ENCODE measurements around the gene FLAD1. TPM values are rescaled to one million over a fixed set of nuclear protein-coding genes. Genes with fewer than 3 reads are reported as not detected.

Gene FLAD1
- total and polyA plus RNA-seq, 9 donors: 16.7 to 21.9 (median 20.3) TPM

DNA sequence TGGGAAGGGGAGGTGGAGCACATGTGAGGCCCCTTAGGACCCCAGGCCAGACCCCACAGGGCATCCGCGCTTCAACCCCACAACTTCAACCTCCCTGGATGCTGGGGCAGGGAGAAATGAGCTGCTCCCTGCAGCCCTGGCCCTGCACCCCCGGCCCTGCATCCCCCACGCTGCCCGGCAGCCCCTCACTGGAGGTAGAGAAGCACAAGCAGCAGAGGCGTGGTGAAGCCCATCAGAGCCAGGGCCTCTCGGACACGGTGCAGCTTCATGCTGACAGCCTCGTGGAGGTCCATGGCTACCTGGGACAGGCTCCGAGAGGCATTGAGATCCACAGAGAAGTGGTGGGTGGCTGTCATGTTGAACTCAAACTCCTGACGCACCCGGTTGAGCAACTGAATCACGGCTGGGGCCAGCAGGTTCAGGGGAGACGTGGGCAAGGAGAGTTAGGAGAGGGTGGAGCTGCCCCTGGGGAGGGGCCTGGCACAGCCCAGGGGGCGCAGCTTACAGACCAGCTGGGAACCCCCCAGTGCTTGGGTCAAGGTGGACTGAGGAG, 47.2 kb downstream of the FLAD1 start:
- H3K27ac ChIP-seq (ENCODE audit: low read length): no peak overlapping the region
- H3K4me3 ChIP-seq (ENCODE audit: low read length): no peak overlapping the region
- peaks cover 2% of the 10 kb centered on the region for H3K27me3 ChIP-seq (ENCODE audit: control insufficient read depth, insufficient read depth, low read length)
- H3K36me3 ChIP-seq (ENCODE audit: control insufficient read depth, insufficient read depth, low read length): no peaks in the 10 kb centered on the region
- H3K9me3 ChIP-seq (replicated peaks; ENCODE audit: control insufficient read depth, low read depth, low read length): no peaks in the 10 kb centered on the region
- DNase-seq: no peak
- no peaks in the 10 kb centered on the region for H3K4me1 ChIP-seq (ENCODE audit: control insufficient read depth, insufficient read depth, low read length)
- WGBS (ENCODE audit: insufficient coverage): 83% methylated on average over 13 of the region's 15 CpGs

DNA sequence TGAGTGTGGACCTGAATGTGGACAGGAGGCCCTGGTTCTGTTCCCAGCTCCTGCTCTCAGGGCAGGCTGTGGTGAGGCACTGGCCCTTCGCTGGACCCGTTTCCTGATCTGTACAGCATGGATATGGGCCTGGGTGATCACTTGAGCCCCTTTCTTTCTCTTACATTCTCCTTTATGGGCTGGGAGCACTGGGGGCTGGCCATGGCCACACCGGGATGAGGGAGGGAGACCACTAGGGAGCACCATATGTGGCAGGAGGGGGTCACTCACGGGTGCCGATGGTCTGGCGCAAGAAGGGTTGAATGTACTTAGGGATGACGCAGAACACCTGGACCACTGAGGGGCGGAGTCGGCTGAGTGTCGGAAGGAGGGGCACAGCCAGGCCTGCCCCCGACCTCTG, 47.8 kb downstream of the FLAD1 start:
- Histone ChIP-seq H3K27me3 (ENCODE audit: control insufficient read depth, insufficient read depth, low read length) (peaks cover 2% of the 10 kb centered on the region), H3K4me1 (ENCODE audit: control insufficient read depth, insufficient read depth, low read length) (no peaks in the 10 kb centered on the region), H3K36me3 (ENCODE audit: control insufficient read depth, insufficient read depth, low read length) (no peaks in the 10 kb centered on the region), H3K4me3 (ENCODE audit: low read length) (no peak overlapping the region), H3K27ac (ENCODE audit: low read length) (no peak overlapping the region), H3K9me3 (replicated peaks; ENCODE audit: control insufficient read depth, low read depth, low read length) (no peaks in the 10 kb centered on the region)
- no peak for DNase-seq
- WGBS (ENCODE audit: insufficient coverage): 73% methylated on average over 10 of the region's 11 CpGs

DNA sequence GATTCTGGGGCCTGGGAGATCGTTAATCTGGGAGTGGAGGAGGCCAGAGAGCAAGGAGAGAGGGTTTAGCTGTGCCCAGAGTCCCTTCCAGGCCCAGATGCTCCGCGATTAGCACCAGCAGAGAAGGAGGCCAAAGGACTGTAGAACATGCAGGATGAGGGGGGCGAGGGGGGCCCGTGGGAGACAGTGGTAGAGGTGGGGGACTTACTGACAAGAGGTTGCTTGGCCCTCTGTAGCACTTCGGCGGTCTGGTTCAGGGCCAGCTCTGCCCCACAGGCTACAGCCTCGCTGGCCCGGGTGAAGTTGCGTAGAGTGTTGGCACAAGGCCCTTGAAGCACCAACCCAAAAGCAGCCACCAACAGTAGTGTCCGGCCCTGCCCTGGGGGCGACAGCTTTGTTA, 49.7 kb downstream of the FLAD1 start:
- WGBS (ENCODE audit: insufficient coverage): 76% methylated on average over 6 of the region's 12 CpGs
- no peaks in the 10 kb centered on the region for H3K36me3 ChIP-seq (ENCODE audit: control insufficient read depth, insufficient read depth, low read length)
- H3K4me3 ChIP-seq (ENCODE audit: low read length): no peak overlapping the region
- no peak for DNase-seq
- no peak overlapping the region for H3K27ac ChIP-seq (ENCODE audit: low read length)
- H3K4me1 ChIP-seq (ENCODE audit: control insufficient read depth, insufficient read depth, low read length): no peaks in the 10 kb centered on the region
- peaks cover 4% of the 10 kb centered on the region for H3K27me3 ChIP-seq (ENCODE audit: control insufficient read depth, insufficient read depth, low read length)
- no peaks in the 10 kb centered on the region for H3K9me3 ChIP-seq (replicated peaks; ENCODE audit: control insufficient read depth, low read depth, low read length)

DNA sequence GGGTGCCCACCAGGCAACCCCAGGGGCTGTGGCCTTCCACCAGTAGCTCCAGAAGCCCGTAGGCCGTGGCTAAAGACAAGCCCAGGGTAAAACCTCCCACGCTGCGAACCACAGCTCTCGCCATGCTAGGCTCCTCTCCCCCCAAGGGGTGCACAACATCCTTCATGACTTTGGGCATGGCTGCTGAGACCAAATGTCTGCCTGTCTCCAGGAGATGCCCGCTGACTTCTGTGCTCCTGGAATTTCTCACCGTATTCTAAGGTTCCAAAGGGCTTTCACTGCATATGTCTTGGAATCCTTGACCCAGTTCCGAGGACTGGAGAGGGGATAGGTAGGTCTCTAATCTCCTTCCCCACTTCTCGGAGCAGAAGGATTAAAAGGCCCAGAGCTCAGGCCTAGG, 50.4 kb downstream of the FLAD1 start, which contains the start of the genes DCST1 and DCST2:
Gene DCST1 (plus strand): TSS at position 301 of the 400 bp plus-strand sequence. CDS start 213 bp downstream, outside the sequence.
Gene DCST2 (minus strand): TSS at position 258 of the 400 bp plus-strand sequence. CDS start 80 bp downstream, at position 178.
- H3K4me3 ChIP-seq (ENCODE audit: low read length): no peak within 1 kb of the TSS
- H3K36me3 ChIP-seq (ENCODE audit: control insufficient read depth, insufficient read depth, low read length): no peaks in the 10 kb centered on the region
- no peak within 1 kb of the TSS for H3K27ac ChIP-seq (ENCODE audit: low read length)
- H3K27me3 ChIP-seq (ENCODE audit: control insufficient read depth, insufficient read depth, low read length): peaks cover 5% of the 10 kb centered on the region
- no peak for DNase-seq
- no peaks in the 10 kb centered on the region for H3K9me3 ChIP-seq (replicated peaks; ENCODE audit: control insufficient read depth, low read depth, low read length)
- WGBS (ENCODE audit: insufficient coverage): 90% methylated on average over 8 of the region's 9 CpGs
- H3K4me1 ChIP-seq (ENCODE audit: control insufficient read depth, insufficient read depth, low read length): no peaks in the 10 kb centered on the region

DNA sequence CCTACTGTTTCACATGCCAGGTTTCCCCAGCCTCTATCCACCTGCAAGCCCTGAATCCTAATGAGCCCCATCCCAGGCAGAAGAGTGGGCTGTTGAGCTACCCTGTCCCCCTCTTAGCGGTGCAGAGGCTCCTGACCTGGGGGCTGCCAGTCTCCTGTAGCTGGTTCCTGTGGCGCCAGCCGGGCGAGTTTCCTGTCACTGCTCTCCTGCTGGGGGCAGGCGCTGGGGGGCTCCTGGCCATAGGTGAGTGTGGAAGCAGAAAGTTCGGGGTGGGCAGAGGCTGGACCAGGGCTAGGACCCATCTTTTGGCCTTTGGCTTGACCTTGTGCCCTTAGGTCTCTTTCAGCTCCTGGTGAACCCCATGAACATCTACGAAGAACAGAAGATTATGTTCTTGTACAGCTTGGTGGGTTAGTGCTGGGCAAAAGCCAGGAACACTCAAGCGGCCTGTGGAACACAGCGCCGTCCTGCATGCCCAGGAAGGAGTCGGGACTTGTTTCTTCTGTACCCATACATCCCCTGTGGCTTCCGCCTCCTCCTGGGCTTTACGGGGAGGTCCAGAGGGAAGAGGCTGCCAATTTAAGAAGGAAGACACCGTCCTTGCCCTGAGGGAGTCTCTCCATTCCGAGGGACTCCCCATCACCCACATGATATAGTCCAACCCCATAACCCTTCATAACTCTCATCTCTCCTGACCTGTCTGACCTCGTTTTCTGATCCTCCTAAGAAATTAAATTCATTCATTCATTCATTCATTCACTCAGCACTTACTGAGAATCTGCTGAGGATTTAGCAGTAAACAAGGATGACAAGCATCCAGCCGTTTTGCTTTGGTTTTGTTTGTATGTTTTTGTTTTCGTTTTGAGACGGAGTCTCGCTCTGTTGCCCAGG, 51.4 kb downstream of the FLAD1 start:
- Histone ChIP-seq H3K9me3 (replicated peaks; ENCODE audit: control insufficient read depth, low read depth, low read length) (no peaks in the 10 kb centered on the region), H3K36me3 (ENCODE audit: control insufficient read depth, insufficient read depth, low read length) (no peaks in the 10 kb centered on the region), H3K27ac (ENCODE audit: low read length) (no peak overlapping the region), H3K4me3 (ENCODE audit: low read length) (no peak overlapping the region), H3K4me1 (ENCODE audit: control insufficient read depth, insufficient read depth, low read length) (no peaks in the 10 kb centered on the region), H3K27me3 (ENCODE audit: control insufficient read depth, insufficient read depth, low read length) (peaks cover 7% of the 10 kb centered on the region)
- no peak for DNase-seq
- WGBS (ENCODE audit: insufficient coverage): 85% methylated on average over 14 of the region's 20 CpGs

DNA sequence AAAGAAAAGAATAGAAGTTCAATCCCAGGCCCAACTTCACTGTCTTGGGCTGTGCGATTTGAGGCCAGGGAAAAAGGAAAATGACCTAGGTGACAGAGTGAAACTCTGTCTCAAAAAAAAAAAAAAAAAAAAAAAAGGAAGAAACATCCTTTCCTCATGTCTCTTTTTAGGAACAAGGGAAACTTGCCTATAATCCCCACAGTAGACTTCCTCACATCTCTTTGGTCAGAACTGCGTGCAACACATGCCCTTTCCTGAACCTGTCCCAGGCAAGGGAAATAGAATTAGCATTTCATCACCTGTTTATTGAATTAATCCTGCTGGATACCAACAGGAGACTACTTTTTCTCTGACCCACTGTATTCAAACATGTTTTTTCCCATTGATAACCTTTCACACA, 52.8 kb downstream of the FLAD1 start:
- Histone ChIP-seq H3K9me3 (replicated peaks; ENCODE audit: control insufficient read depth, low read depth, low read length) (no peaks in the 10 kb centered on the region), H3K4me1 (ENCODE audit: control insufficient read depth, insufficient read depth, low read length) (no peaks in the 10 kb centered on the region), H3K4me3 (ENCODE audit: low read length) (no peak overlapping the region), H3K27me3 (ENCODE audit: control insufficient read depth, insufficient read depth, low read length) (peaks cover 7% of the 10 kb centered on the region), H3K36me3 (ENCODE audit: control insufficient read depth, insufficient read depth, low read length) (no peaks in the 10 kb centered on the region), H3K27ac (ENCODE audit: low read length) (no peak overlapping the region)
- no peak for DNase-seq
- no CpG with 5 or more reads among the region's 2 CpGs for WGBS (ENCODE audit: insufficient coverage)

DNA sequence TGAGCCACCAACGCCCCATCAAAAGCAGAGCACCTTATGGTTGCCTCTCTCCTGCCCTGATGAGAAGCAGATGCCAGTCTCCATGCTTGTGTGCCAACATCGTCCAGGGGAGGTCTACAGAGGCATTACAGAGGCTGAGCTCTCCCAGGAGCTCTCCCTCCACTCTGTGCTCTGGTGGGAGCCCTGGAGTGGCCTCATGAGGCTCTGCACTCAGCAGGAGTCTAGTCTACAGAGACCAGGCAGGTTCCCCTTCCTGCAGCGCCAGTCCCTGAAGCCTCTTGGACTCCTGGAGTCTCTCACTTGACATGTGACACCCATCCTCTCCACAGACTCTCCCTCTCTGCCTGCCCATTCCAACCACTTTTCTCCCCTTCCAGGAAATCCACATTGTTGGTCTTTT, 53.9 kb downstream of the FLAD1 start:
- Histone ChIP-seq H3K27ac (ENCODE audit: low read length) (no peak overlapping the region), H3K9me3 (replicated peaks; ENCODE audit: control insufficient read depth, low read depth, low read length) (no peaks in the 10 kb centered on the region), H3K4me3 (ENCODE audit: low read length) (no peak overlapping the region), H3K36me3 (ENCODE audit: control insufficient read depth, insufficient read depth, low read length) (no peaks in the 10 kb centered on the region), H3K27me3 (ENCODE audit: control insufficient read depth, insufficient read depth, low read length) (peaks cover 7% of the 10 kb centered on the region), H3K4me1 (ENCODE audit: control insufficient read depth, insufficient read depth, low read length) (no peaks in the 10 kb centered on the region)
- 60% methylated on average over 3 of the region's 3 CpGs for WGBS (ENCODE audit: insufficient coverage)
- DNase-seq: no peak

DNA sequence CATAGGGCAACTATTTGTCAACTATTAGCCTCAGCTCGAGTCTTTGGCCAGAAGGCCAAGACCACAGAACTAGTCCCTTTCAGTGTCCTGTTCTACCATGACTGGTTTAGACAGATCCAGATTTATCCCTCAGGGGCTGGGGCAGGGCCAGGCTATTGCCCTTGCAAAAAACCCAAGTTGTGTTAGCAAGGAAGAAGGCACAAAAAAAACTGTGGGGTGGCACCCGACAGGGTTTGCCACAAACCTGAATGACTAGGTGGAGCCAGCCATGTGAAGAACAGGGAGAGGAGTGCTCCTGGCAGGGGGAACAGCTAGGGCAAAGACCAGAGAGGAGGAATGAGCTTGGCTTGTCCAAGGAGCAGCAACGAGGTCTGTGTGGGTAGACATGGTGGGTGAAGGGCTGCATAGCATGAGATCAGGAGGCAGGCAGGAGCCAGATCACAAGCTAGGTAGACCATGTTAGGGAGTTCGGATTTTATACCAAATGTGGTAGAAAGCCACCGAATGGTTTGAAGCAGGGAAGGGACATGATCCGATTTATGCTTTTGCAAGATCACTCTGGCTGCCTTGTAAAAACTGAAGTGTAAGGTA, 54.8 kb downstream of the FLAD1 start:
- H3K27me3 ChIP-seq (ENCODE audit: control insufficient read depth, insufficient read depth, low read length): peaks cover 7% of the 10 kb centered on the region
- H3K4me1 ChIP-seq (ENCODE audit: control insufficient read depth, insufficient read depth, low read length): no peaks in the 10 kb centered on the region
- no peak for DNase-seq
- no peaks in the 10 kb centered on the region for H3K9me3 ChIP-seq (replicated peaks; ENCODE audit: control insufficient read depth, low read depth, low read length)
- no peaks in the 10 kb centered on the region for H3K36me3 ChIP-seq (ENCODE audit: control insufficient read depth, insufficient read depth, low read length)
- no peak overlapping the region for H3K4me3 ChIP-seq (ENCODE audit: low read length)
- 84% methylated on average over 6 of the region's 6 CpGs for WGBS (ENCODE audit: insufficient coverage)
- H3K27ac ChIP-seq (ENCODE audit: low read length): no peak overlapping the region

DNA sequence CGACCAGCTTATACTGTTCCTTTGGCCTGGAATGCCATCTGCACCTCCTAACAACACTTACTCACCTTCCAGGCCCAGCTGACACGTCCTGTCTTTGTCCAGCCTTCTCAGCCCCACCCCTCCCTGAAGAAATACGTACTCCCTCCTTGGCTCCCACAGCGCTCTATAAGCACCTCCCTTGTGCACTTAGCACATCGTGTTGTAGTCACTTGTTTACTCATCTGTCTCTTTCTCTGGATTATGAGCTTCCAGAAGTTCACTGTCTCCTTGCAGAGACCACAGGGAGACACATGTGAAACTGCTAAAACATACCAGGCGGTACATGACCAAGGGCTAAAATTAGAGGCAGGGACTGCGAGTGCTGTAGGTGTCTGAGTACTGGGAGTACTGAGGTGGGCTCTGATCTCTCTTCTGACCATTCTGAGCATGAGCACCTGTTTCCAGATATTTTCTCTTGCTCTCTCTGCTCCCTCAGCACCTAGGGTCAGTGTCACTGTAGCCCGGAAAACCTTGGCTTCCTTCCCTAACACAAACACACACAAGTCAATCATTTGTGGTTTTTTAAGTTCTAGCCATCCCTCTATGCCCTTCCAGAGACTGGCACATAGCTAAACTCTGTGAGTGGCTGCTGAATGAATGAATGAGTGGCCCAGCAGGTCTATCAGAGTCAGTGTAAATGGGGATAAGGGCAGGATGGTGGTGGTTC, 55.6 kb downstream of the FLAD1 start:
- Histone ChIP-seq H3K27me3 (ENCODE audit: control insufficient read depth, insufficient read depth, low read length) (peaks cover 5% of the 10 kb centered on the region), H3K4me1 (ENCODE audit: control insufficient read depth, insufficient read depth, low read length) (no peaks in the 10 kb centered on the region), H3K9me3 (replicated peaks; ENCODE audit: control insufficient read depth, low read depth, low read length) (no peaks in the 10 kb centered on the region), H3K36me3 (ENCODE audit: control insufficient read depth, insufficient read depth, low read length) (no peaks in the 10 kb centered on the region), H3K27ac (ENCODE audit: low read length) (no peak overlapping the region), H3K4me3 (ENCODE audit: low read length) (no peak overlapping the region)
- DNase-seq: no peak
- 43% methylated on average over 7 of the region's 8 CpGs for WGBS (ENCODE audit: insufficient coverage)

DNA sequence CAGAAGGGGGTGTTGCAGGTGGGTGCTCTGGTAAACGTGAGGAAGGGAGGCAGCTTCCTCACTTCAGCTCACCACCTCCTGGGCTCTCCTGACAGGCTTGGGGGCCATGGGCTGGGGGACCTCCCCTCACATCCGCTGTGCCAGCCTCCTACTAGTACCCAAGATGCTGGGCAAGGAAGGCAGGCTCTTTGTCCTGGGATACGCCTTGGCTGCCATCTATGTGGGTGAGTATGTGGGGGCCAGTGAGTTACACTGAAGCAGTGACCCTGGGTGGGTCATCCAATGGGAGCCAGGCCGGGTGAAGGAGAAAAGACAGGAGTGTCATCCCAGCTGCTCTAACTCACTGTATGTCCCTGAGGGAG, 56.1 kb downstream of the FLAD1 start:
- no peak overlapping the region for H3K27ac ChIP-seq (ENCODE audit: low read length)
- no peak for DNase-seq
- no peaks in the 10 kb centered on the region for H3K9me3 ChIP-seq (replicated peaks; ENCODE audit: control insufficient read depth, low read depth, low read length)
- peaks cover 5% of the 10 kb centered on the region for H3K27me3 ChIP-seq (ENCODE audit: control insufficient read depth, insufficient read depth, low read length)
- WGBS (ENCODE audit: insufficient coverage): no CpG with 5 or more reads among the region's 4 CpGs
- H3K36me3 ChIP-seq (ENCODE audit: control insufficient read depth, insufficient read depth, low read length): no peaks in the 10 kb centered on the region
- H3K4me1 ChIP-seq (ENCODE audit: control insufficient read depth, insufficient read depth, low read length): no peaks in the 10 kb centered on the region
- no peak overlapping the region for H3K4me3 ChIP-seq (ENCODE audit: low read length)
